GM12878 (cell line): ENCODE results near the gene DOCK9. TPM values are rescaled to one million over a fixed set of nuclear protein-coding genes. Genes with fewer than 3 reads are reported as not detected.

Experiments used
- ATAC-seq: fragments of 200-7000 bp; cut with Tn5 transposase; 3 replicates; pipeline ENCODE4 v1.9.1; 2020; ENCODE audit warnings: mild to moderate bottlenecking, moderate library complexity
- BruUV-seq: library from RNA; stranded (reverse); fragments of 400-500 nt; replicated peaks from 2 replicates; lab custom pipeline; 2021; lab: Mats Ljungman, UMichigan
- CTCF ChIA-PET: fragments of 300-600 bp; sonication (Branson Sonifier 250); formaldehyde crosslinking; extraction: SDS; loops from one replicate; lab custom pipeline; 2021; ENCODE audit warnings: inconsistent platforms; lab: Yijun Ruan, JAX
- POLR2A ChIA-PET: fragments of 350-600 bp; formaldehyde crosslinking; extraction: SDS; loops from one replicate; lab custom pipeline; 2021; ENCODE audit warnings: inconsistent platforms; lab: Charles Lee
- RAD21 ChIA-PET: fragments of 300-600 bp; sonication (Branson Sonifier 250); formaldehyde crosslinking; loops from one replicate; lab custom pipeline; 2023; ENCODE audit warnings: antibody characterized with exemption; ENCODE audit not compliant: unreplicated experiment; lab: Charles Lee
- SMC1A ChIA-PET: fragments of 300-600 bp; sonication (Branson Sonifier 250); formaldehyde crosslinking; loops from one replicate; lab custom pipeline; 2023; ENCODE audit not compliant: unreplicated experiment, uncharacterized antibody; lab: Charles Lee
- DNase-seq: peaks from one replicate; pipeline ENCODE4 v3.0.0-alpha.2; 2011; ENCODE audit warnings: low read depth, low spot score
- FAIRE-seq: peaks from 3 replicates; lab custom pipeline; 2011; peaks lifted over from hg19 to GRCh38; lab: Jason Lieb, UNC
- H2AFZ ChIP-seq: 2 replicates; pipeline ENCODE4 v1.6.0; 2011; ENCODE audit warnings: low read depth, low read length, control low read depth; ENCODE audit not compliant: control insufficient read depth
- H3K27ac ChIP-seq: 2 replicates; pipeline ENCODE4 v1.5.1; 2011; ENCODE audit warnings: control low read depth; ENCODE audit not compliant: control insufficient read depth, insufficient read depth
- H3K27me3 ChIP-seq, 2 experiments: replicated peaks in 1 of 2; 2 replicates each; pipeline versions ENCODE4 v1.6.0 to v1.6.1; 2011; ENCODE audit warnings: low read length in 1 of 2; ENCODE audit not compliant: control insufficient read depth in 2 of 2, insufficient read depth in 2 of 2
- H3K36me3 ChIP-seq, 2 experiments: 2 replicates each; pipeline ENCODE4 v1.5.1; 2011; ENCODE audit warnings: low read length in 1 of 2; ENCODE audit not compliant: control insufficient read depth in 2 of 2, insufficient read depth in 2 of 2
- H3K4me1 ChIP-seq: 2 replicates; pipeline ENCODE4 v1.6.1; 2011; ENCODE audit warnings: mild to moderate bottlenecking, low read length, moderate library complexity, mixed read lengths; ENCODE audit not compliant: control insufficient read depth, insufficient read depth
- H3K4me2 ChIP-seq: 2 replicates; pipeline ENCODE4 v1.6.0; 2011; ENCODE audit warnings: control low read depth; ENCODE audit not compliant: control insufficient read depth, insufficient read depth
- H3K4me3 ChIP-seq: fragments of 200-600 bp; sonication (generic); 2 replicates; pipeline ENCODE4 v1.5.1; 2016
- H3K79me2 ChIP-seq: 2 replicates; pipeline ENCODE4 v1.6.0; 2011; ENCODE audit warnings: low read length; ENCODE audit not compliant: control insufficient read depth, insufficient read depth
- H3K9ac ChIP-seq: 2 replicates; pipeline ENCODE4 v1.8.0; 2011; ENCODE audit warnings: low read length, control low read depth, mixed read lengths; ENCODE audit not compliant: control insufficient read depth, insufficient read depth
- H3K9me3 ChIP-seq: replicated peaks from 3 replicates; pipeline ENCODE4 v1.5.1; 2011; ENCODE audit warnings: mild to moderate bottlenecking, low read length; ENCODE audit not compliant: control insufficient read depth, insufficient read depth
- H4K20me1 ChIP-seq: 2 replicates; pipeline ENCODE4 v1.6.0; 2011; ENCODE audit not compliant: control insufficient read depth, insufficient read depth
- ATF3 ChIP-seq: IDR thresholded peaks from 2 replicates; pipeline ENCODE4 v1.6.1; 2011; ENCODE audit warnings: low read depth, mild to moderate bottlenecking, low read length, moderate library complexity, borderline replicate concordance; ENCODE audit errors: extremely low read depth
- CBX3 ChIP-seq: fragments of 200-600 bp; sonication (generic); IDR thresholded peaks from 2 replicates; pipeline ENCODE4 v1.6.1; 2016; ENCODE audit warnings: low read depth, borderline replicate concordance
- CHD1 ChIP-seq: IDR thresholded peaks from 2 replicates; pipeline ENCODE4 v1.6.1; 2012; ENCODE audit warnings: low read depth, low read length, improper control_type of control experiment
- EGR1 ChIP-seq, 2 experiments: IDR thresholded peaks; 1 replicate in 1 of 2; 2 replicates in 1 of 2; pipeline ENCODE4 v1.6.1; 2011 to 2012; ENCODE audit warnings: low read depth in 2 of 2, low read length in 2 of 2, borderline replicate concordance in 1 of 2, mild to moderate bottlenecking in 1 of 2, moderate library complexity in 1 of 2
- GATAD2B ChIP-seq: fragments of 450-650 bp; conservative IDR thresholded peaks from 2 replicates; pipeline ENCODE4 v1.6.1; 2017; ENCODE audit warnings: low read depth, mild to moderate bottlenecking, moderate library complexity
- HSF1 ChIP-seq: fragments of 150-350 bp; IDR thresholded peaks from 2 replicates; pipeline ENCODE4 v1.6.1; 2014; ENCODE audit warnings: mild to moderate bottlenecking, low read depth, low read length
- JUNB ChIP-seq: IDR thresholded peaks from 2 replicates; pipeline ENCODE4 v1.6.1; 2016; ENCODE audit warnings: antibody characterized with exemption, mild to moderate bottlenecking
- MAX ChIP-seq: IDR thresholded peaks from 2 replicates; pipeline ENCODE4 v1.6.1; 2012; ENCODE audit warnings: low read depth, low read length, improper control_type of control experiment
- MTA3 ChIP-seq: IDR thresholded peaks from 2 replicates; pipeline ENCODE4 v1.6.1; 2012; ENCODE audit warnings: low read length, inconsistent platforms, borderline replicate concordance
- NFIC ChIP-seq: IDR thresholded peaks from 2 replicates; pipeline ENCODE4 v1.6.1; 2012; ENCODE audit warnings: low read depth, mild to moderate bottlenecking, inconsistent platforms, low read length, moderate library complexity
- PML ChIP-seq: IDR thresholded peaks from 2 replicates; pipeline ENCODE4 v1.6.1; 2012; ENCODE audit warnings: low read length, inconsistent platforms
- SIX5 ChIP-seq: IDR thresholded peaks from 2 replicates; pipeline ENCODE4 v1.6.1; 2011; ENCODE audit warnings: mild to moderate bottlenecking, low read depth, low read length, moderate library complexity; ENCODE audit not compliant: severe bottlenecking
- SKIL ChIP-seq: fragments of 450-650 bp; IDR thresholded peaks from 2 replicates; pipeline ENCODE4 v1.6.1; 2017; ENCODE audit warnings: mild to moderate bottlenecking, low read depth, inconsistent platforms; ENCODE audit not compliant: poor library complexity, severe bottlenecking
- WGBS: methylation state at CpG from one replicate; pipeline ENCODE4 v1.1.6; 2016; ENCODE audit warnings: low lambda C conversion rate; ENCODE audit not compliant: insufficient replicate concordance, insufficient coverage; ENCODE audit errors: missing lambda C conversion rate; 5-methylcytosine and 5-hydroxymethylcytosine counted together
- in situ Hi-C: fragments of 300-500 bp; cut with MboI; formaldehyde crosslinking; loops from 9 replicates; pipeline ENCODE4 v1.14.3; 2018; ENCODE audit warnings: mixed read lengths
- intact Hi-C: fragments of 100-400 bp; cut with micrococcal nuclease; formaldehyde crosslinking; loops from one replicate; pipeline ENCODE4 v1.14.2; 2022; ENCODE audit not compliant: unreplicated experiment
- polyA plus RNA-seq, 11 experiments: library from polyadenylated mRNA; depleted of rRNA in 4 of 11; unstranded in 6 of 11; stranded (reverse) in 5 of 11; fragments of >200 nt; fragmentation: Nextera tagmentation in 4 of 11; fragmentation: Illumina TruSeq in 1 of 11; extraction: Ambion mirVana in 4 of 11; extraction: Trizol in 1 of 11; gene quantifications; 1 replicate in 1 of 11; 2 replicates in 10 of 11; pipeline versions ENCODE4 v1.2.1 to v1.2.3, GENCODE V29; 2011 to 2016; ENCODE audit warnings: inconsistent platforms in 2 of 11, missing spikeins in 2 of 11, low read depth in 1 of 11
- total RNA-seq, 4 experiments: library from RNA; depleted of rRNA in 3 of 4; stranded (reverse); fragments of >200 nt in 3 of 4; fragmentation: Illumina TruSeq in 1 of 4; extraction: Trizol in 1 of 4; gene quantifications; 2 replicates each; pipeline versions ENCODE4 v1.2.1 to v1.2.3, GENCODE V29; 2013 to 2021

Gene DOCK9
- total and polyA plus RNA-seq, 10 of the 15 experiments (the other 5 are each of a cell fraction or from before 2014, with no cell fraction given), result 0.09 to 2.9 (median 0.74) TPM

- POLR2A ChIA-PET, result no interaction called here
- H3K4me2 ChIP-seq, result no peak overlapping the region
- RAD21 ChIA-PET, result interaction anchor here (0.6 kb wide), 2 partner anchors 155 to 434 kb away, joined by 3 read pairs; no protein-coding TSS in a partner anchor
- no peaks in the 10 kb centered on the region for H3K9me3 ChIP-seq
- H4K20me1 ChIP-seq, result no peaks in the 10 kb centered on the region
- SMC1A ChIA-PET, result interaction anchor here (0.9 to 1.3 kb wide), 2 partner anchors 11 to 417 kb away, joined by 3 to 5 read pairs; no protein-coding TSS in a partner anchor
- H3K79me2 ChIP-seq, result no peaks in the 10 kb centered on the region
- CTCF ChIA-PET, result interaction anchor here (0.7 to 1.9 kb wide), 3 partner anchors 10 to 1725 kb away, joined by 3 to 18 read pairs (median 3); no protein-coding TSS in a partner anchor
- DNase-seq (no peak), ATAC-seq (no peak), FAIRE-seq (no peak)
- in situ Hi-C loops, result loop anchor here (10.0 kb wide), 1 partner anchor 404 kb away; no protein-coding TSS in a partner anchor
- no peaks in the 10 kb centered on the region for H3K27me3 ChIP-seq
- H3K4me3 ChIP-seq, result no peak overlapping the region
- no peaks in the 10 kb centered on the region for H3K36me3 ChIP-seq
- H3K27ac ChIP-seq, result no peak overlapping the region
- BruUV-seq, result no TSS peak
- H3K4me1 ChIP-seq, result peaks cover 6% of the 10 kb centered on the region
- TF ChIP-seq MTA3 (no peak), CBX3 (no peak), ATF3 (no peak), CHD1 (no peak)
- intact Hi-C loops, result loop anchor here (10.0 kb wide), 1 partner anchor 134 kb away; no protein-coding TSS in a partner anchor
- 89% methylated on average over 7 of the region's 7 CpGs for whole genome bisulfite sequencing
- no peak overlapping the region for H3K9ac ChIP-seq
- H2AFZ ChIP-seq, result no peak overlapping the region
Measured at GRCh38 chr13:98848746-98849145, 129.1 kb downstream of the DOCK9 start.

- intact Hi-C loops (loop anchor here (10.0 kb wide), 1 partner anchor 133 kb away; no protein-coding TSS in a partner anchor), in situ Hi-C loops (loop anchor here (10.0 kb wide), 1 partner anchor 403 kb away; no protein-coding TSS in a partner anchor)
- no peaks in the 10 kb centered on the region for H3K27me3 ChIP-seq
- RAD21 ChIA-PET, result no interaction called here
- no TSS peak for BruUV-seq
- CTCF ChIA-PET, result interaction anchor here (1.3 kb wide), 1 partner anchor 174 kb away, joined by 4 read pairs; no protein-coding TSS in a partner anchor
- no peaks in the 10 kb centered on the region for H3K36me3 ChIP-seq
- no peak for FAIRE-seq
- 62% methylated on average over 5 of the region's 5 CpGs for WGBS
- H3K4me2 ChIP-seq, result no peak overlapping the region
- no peaks in the 10 kb centered on the region for H3K4me1 ChIP-seq
- no peak overlapping the region for H3K9ac ChIP-seq
- DNase-seq, result no peak
- no peaks in the 10 kb centered on the region for H3K79me2 ChIP-seq
- no peaks in the 10 kb centered on the region for H3K9me3 ChIP-seq
- SMC1A ChIA-PET, result no interaction called here
- no peak overlapping the region for H3K4me3 ChIP-seq
- POLR2A ChIA-PET, result no interaction called here
- H2AFZ ChIP-seq, result no peak overlapping the region
- ATAC-seq, result 0 out of 3 replicates have a peak, but pooled peaks have one; percentile 23
- TF ChIP-seq SIX5 (no peak), NFIC (no peak), GATAD2B (no peak), HSF1 (no peak), EGR1 (IDR thresholded peaks at IDR 0.05; ENCODE audit: borderline replicate concordance in 1 of 2, low read depth in 2 of 2, low read length in 2 of 2) (no peak), SKIL (no peak), JUNB (no peak), MAX (no peak), PML (no peak)
- H4K20me1 ChIP-seq, result no peaks in the 10 kb centered on the region
- H3K27ac ChIP-seq, result no peak overlapping the region
Measured at GRCh38 chr13:98847780-98848179, 130.1 kb downstream of the DOCK9 start.
